Thyroid gland (tissue), 4 donors: ENCODE results near the gene ZFAND3.

Experiments
- CTCF ChIP-seq, 6 experiments: fragments of 200-600 bp in 3 of 6; fragments of 450-650 bp in 3 of 6; sonication (generic) in 3 of 6; IDR thresholded peaks; one replicate each; pipeline ENCODE4 v1.5.1; 2016 to 2019; ENCODE audit warnings: antibody characterized with exemption in 6 of 6, mild to moderate bottlenecking in 2 of 6, inconsistent platforms in 1 of 6, moderate library complexity in 1 of 6
- POLR2A ChIP-seq, 2 donors: fragments of 450-650 bp; IDR thresholded peaks; one replicate each; pipeline ENCODE4 v1.6.1; 2017; ENCODE audit warnings: antibody characterized with exemption in 2 of 2, mild to moderate bottlenecking in 2 of 2, moderate library complexity in 1 of 2

- TF ChIP-seq POLR2A (IDR thresholded peaks at IDR 0.05), result no peak
- TF ChIP-seq CTCF (IDR thresholded peaks at IDR 0.05), result no peak
These were observed 111.5 kb downstream of the ZFAND3 start for GRCh38 chr6:37931066-37931465.
